Stimulated activated CD8-positive, alpha-beta memory T cell treated with anti-CD3 and anti-CD28 coated beads, Interleukin-15, amount 100 ng/mL, for 1 hour (primary cell): Measurements from ENCODE around the gene LILRB2.
"Not testable (repeated sequence)": the region's sequence is repeated elsewhere in the genome, so short reads cannot be mapped to it uniquely, and the experiment has no call there.

Experiments
- DNase-seq: peaks from one replicate; pipeline ENCODE4 v3.0.0-alpha.2; 2020; ENCODE audit warnings: low read depth

Gene LILRB2

DNA sequence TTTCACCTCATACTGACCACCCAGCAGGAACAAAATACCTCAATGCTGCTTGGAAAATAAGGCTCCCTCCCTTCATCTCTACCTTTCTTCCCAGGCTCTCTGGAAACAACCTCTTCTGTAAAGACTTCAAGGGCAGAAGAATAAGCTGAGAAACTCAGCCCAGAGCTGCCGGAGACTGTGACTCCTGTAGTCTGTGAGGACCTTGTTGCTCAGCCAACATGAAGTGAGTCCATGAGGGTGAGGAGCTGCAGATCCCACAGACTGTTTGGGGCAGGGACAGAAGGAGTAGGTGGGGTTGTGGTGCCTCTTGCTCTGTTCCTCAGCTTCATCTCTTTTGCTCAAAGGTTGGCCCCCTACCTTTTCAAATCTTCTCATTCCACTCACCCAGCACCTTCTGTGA, 24.2 kb upstream of the LILRB2 start:
- DNase-seq: no peak

DNA sequence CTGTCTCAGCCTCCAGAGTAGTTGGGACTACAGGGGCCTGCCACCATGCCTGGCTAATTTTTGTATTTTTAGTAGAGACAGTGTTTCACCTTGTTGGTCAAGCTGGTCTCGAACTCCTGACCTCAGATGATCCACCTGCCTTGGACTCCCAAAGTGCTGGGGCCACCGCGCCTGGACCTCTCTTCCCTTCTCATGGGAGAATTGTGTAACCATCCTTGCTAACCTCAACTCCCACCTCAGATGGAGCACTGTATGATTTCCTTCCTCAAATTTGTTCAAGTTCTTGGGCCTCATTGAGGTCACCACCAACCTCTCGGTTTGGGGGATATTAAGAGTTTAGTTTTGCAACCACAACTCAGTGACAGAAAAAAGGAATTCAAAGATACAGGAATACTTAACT, 21.3 kb upstream of the LILRB2 start:
- no peak for DNase-seq

DNA sequence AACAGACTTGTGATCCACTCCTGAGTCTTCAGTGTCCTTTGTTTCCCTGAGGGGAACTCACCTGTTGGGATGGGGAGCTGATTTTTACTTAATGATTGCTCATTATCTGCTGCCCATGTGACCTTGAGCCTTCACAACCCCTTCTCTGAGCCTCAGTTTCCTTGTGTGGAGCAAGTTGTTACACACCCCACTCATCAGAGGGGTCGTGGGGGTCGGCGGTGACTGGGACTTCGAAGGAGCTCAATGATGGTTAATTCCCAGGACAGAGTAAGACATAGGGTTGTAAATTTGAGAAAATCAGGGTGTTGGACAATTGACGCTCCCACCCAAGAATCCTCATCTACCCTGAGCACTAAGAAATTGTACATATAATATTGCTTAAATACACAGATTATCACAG, 18.6 kb upstream of the LILRB2 start:
- DNase-seq: no peak

DNA sequence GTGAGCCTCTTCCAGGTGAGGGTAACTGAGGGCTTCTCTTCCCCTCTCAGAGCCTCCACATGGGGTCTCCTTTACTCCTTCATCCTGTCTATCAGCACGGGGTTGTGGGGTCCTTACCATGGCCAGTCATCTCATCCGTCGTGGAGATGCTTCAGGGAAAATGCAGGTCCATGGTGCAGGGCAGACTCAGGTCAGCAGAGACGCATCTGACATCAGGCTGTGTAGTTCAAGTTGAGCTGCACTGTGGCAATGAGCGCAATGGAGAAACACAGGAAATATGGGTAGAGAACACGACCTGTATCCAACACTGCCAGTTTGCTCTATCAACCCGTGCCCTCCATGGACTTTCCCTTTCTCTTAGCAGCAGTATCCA, 18.2 kb upstream of the LILRB2 start:
- no peak for DNase-seq

DNA sequence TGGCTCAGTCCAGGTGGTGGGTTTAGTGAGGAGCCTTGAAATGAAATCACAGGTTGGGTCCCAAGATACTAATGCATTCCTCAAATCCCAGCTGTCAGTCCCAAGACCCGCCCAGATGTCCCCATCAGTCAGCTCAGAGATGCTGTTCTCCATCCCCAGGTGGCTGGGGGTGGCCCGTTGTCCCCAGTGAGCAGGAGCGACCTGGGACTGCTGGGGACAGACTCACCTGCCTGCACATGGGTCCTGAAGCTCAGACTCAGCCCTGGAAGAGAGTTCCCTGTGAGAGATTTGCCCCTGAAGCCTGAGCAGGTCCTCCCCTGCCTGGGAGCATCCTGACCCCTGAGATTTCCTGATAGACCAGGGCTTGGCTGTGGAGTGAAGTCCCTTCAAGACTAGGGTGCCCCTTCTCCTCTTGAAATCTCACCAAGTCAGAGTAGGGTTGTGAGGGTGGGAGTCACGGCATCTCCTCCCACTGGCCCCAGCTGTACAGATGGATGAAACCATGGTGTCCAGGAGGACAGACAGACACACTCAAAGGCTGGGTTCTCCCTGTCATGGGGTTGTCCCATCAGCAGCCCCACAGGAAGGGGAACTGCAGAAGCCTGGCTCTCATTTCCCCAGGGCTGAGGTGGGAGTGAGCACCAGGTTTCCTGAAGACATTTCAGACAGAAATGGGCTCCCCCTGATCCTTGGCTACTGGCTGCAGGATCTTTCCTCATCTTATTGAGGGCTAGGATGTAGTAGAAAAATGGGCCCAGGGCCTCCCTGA, 17.6 kb upstream of the LILRB2 start:
- DNase-seq: no peak

DNA sequence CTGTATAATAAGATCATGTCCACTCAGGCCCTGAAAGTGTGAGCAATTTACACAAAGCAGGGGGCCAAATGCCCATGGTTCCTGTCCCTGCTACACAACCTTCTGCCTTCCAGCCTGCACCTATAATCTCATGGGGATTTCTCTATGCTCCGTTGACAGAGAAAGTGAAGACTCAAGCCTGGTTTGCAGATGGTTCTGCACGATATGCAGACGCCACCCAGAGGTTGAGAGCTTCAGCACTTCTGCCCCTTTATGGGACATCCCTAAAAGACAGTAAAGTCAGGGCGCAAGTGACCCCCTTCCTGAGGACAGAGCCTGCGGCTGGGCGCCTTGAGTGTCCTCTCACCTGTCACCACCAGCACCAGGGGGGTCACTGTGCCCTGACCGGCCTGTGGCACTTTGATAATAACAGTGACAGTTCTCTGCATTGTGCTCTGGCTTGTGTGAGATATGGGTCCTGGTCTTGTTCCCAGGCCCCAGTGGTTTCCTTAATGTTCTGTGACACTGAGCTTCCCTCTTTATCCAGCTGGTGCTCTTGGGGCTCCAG, 16.9 kb upstream of the LILRB2 start:
- no peak for DNase-seq

DNA sequence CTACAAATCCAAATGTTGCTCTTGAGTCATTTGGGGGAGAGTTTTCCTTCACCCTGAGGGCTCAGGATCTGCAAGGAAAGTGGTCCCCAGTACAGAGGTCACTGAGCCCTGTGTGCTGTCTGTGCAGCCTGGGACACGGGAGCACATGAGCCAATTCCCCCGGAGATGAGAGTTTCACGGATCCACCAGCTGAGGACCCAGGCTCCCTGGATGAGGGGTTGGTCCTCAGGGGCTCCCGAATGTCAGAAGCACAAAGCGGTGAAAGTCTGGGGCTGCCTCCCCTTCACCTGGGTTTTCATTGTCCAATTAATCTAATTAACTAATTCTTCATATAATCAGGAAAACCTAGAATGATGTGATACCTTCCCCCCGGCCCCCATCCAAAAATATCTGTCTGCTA, 13.6 kb upstream of the LILRB2 start:
- no peak for DNase-seq

DNA sequence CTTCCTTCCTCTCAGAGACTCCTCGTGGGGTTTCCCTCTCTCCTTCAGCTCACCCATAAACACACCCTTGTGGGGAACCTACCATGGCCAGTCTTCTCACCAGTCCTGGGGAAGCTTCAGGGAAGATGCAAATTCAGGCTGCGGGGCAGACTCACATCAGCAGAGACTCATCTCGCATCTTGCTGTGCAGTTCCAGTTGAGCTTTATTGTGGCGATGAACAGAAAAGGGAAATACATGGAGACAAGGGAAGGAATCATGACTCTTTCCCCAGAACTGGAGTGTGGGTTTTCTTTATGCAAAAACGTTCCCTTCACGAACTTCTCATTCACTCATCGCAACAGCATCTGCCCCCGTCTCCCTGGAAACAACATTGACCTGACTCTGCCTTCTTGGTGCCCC, 8.2 kb upstream of the LILRB2 start:
- DNase-seq: not testable (repeated sequence)

DNA sequence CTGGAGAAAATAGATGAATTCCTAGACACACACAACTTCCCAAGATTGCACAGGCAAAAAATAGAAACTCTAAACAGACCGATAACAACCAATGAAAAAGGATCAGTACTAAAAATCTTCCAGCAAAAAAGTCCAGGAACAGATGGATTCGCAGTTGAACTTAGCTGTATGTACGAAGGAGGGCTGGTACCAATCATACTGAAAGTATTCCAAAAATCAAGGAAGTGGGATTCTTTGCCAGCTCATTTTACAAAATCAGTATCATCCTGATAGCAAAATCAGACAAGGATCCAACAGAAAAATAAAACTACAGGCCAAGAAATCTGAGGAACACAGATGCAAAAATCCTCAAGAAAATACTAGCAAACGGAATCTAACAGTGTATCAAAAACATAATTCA, 6.5 kb upstream of the LILRB2 start:
- DNase-seq: no peak

DNA sequence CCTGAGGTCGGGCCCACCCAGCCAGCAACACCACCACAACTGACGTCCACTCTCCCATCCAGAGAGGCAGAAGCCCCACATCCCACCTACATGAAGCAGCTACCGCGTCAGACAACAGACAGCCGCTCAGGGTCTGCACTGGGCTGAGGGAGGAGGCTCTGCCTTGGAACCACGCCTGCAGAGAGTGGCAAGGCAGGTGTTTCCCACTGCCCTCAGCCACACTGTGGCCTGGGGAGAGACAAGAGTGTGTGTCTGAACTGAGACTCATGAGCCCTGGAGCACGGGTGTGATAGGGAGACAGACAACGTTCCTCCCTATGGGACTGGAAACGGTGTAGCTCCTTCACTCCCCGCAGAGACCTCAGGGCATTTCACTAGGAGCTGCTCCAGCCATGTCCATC, 5.4 kb upstream of the LILRB2 start:
- DNase-seq: not testable (repeated sequence)

DNA sequence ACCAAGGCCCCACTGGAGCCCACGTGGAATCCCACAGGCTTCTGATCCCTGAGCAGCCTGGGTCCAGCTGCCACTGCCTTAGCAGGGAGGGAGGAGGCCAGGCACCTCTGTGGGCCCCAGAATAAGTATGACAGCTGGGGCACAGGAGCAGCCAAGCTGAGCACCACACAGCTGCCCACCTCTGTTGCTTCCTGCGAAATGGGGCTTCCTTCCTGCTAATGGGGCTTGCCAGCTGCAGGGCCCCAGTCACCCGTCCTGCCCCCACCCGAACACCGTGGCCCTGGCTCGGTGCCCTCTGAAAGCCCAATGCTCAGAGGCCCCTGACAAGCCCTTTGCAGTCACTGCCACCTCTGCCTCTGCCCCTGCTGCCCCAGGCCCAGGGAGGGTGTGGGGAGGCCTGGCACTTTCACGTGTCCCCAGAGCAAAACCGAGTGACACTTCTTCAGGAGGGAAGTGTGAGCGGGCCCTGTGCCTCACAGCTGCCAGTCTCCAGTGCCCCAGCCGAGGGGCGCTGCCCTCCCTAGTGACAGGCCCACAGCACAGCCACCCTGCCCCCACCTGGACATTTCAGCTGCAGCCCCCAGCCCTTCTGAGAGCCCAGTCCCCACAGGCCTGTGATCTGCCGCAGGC, 4.6 kb upstream of the LILRB2 start:
- not testable (repeated sequence) for DNase-seq

DNA sequence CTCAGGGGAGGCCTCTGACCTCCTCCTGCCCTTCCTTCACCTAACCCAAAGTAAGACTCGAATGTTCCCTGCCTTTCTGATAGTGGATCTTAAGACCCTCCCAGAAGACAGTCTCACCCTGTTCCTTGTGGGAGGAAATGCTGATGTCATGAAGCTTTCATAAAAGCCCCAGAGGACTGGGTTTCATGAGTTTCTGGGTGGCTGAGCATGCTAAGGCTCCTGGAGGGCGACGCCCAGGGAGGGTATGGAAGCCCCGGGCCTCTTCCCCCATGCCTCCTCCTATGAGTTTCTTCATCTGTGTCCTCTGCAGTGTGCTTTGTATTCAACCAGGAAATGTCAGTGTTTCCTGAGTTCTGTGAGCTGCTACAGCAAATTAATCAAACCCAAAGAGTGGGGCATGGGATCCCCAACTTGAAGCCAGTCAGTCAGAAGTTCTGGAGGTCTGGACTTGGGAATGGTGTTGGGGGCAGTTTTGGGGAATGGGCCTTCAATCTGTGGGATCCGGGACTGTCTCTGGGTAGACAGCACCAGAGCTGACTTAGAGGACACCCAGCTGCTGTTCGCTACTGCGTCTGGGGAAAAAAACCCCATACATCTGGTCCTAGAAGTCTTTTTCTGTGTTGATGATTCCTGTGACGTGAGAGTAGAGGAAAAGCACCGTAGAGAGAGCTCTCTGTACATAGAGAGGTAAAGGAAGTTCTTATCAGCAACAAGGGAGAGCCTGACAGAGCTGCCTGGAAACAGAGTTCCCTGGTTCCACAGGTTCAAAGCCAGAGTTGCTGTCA, 2.0 kb upstream of the LILRB2 start:
- no peak for DNase-seq

DNA sequence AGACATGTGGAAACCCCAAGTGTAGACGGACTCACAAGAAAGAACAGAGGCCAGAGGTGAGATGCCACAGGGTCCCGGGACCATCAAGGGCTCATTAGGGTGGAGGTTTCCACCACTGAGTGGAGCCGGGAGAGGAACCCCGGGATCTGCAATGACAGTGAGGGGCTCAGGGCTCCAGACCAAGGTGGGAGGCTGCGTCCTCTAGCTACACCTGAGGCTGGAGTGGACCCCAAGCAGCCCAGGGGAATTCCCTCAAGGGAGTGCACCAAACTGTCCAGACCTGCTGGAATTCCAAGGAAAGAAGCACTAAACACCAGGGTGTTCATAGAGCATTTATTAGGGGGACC, 792 bp upstream of the LILRB2 start:
- DNase-seq: not testable (repeated sequence)

DNA sequence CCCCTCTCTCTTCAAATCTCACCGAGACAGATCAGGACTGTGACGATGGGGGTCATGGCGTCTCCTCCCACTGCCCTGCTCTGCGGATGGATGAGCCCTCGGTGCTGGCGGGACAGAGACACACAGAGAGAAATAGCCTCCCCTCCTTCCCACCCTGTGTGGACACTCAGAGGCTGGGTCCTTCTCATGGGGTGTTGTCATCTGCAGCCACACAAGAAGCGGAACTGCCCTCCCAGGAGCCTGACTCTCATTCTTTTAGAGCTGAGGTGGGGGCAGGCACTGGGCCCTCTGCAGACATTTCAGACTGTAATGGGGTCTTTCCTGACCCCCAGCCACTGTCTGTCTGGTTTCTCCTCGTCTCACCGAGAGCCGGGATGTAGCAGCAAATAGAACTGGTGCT, 469 bp downstream of the LILRB2 start:
- DNase-seq: not testable (repeated sequence)

DNA sequence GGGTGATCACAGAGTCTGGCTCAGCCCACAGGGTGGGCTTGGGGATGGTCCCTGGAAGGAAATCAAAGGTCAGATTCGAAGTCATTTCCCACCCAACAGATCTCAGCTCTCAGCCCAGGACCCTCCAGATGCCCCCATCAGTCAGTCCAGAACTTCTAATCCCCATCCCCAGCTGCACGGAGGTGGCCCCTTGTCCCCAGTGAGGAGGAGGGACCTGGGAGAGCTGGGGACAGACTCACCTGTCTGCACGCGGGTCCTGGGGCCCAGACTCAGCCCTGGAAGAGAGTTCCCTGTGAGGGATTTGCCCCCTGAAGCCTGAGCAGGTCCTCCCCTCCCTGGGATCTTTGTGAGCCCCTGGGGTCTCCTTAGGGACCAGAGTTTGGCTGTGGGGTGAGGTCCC, 885 bp downstream of the LILRB2 start:
- not testable (repeated sequence) for DNase-seq

DNA sequence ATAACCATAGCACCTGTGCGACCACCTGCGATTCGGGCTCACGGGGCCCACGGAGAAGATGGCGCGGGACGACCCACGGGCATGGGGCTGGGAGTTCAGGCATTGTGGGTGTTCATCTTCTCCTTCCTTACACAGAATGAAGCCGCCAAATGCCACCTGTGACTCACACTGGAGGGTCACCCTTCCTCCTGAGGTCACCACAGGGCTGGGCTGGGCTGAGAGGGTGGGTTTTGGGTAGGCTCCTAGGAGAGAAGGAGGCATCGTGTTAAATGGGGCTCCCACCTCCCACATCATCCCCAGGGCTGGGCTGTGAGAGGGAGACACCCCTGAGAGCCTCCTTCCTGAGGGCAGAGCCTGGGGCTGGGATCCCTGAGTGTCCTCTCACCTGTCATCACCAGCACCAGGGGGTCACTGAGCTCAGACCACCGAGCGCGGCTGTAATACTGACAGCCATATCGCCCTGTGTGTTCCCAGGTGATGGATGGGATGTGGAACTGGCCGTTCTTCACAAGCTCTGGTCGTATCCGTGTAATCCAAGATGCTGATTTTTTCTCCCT, 1.4 kb downstream of the LILRB2 start:
- DNase-seq: no peak

DNA sequence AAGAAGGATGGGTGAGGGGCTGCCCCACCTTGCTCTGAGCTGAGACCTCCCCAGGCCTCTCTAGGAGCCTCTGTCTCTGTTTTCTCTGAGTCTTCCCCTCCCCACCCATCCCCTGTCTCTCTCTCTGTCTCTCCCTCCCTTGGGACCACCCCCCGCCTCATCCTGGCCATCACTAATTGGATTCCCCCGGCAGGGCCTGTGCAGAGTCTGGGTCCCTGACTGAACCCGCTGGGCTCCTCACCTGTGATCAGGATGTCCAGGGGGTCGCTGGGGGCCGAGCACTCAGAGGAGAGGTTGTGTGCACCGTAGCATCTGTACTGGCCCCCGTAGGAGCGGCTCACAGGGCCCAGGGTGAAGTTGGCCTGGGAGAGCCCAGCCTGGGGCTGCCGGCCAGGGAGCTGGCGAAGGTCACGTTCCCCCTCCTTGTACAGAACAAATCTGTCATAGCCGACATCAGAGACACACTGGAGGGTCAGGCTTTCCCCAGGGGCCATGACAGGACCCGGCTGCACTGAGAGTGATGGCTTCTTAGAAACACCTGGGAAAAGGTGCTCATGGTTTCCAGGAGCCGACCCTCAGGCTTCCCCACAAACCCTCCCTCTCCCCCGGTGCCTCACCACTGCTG, 2.2 kb downstream of the LILRB2 start:
- DNase-seq: not testable (repeated sequence)

DNA sequence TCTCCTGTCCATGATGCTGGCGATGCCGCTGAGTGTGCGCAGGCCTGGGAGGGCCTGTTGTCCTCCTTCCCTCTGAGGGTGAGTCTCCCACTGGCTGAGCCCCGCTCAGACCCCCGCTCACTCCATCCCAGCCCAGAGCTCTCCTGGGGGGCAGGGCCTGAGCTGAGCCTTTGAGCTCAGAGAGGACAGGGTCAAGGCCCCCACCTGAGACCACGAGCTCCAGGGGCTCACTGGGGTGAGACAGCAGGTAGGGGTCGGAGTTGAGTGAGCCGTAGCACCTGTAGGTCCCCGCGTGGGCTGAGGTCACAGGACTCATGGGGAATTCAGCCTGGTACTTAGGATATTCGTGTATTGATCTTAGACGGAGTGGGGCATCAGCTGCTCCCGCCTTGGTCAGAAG, 2.9 kb downstream of the LILRB2 start:
- DNase-seq: not testable (repeated sequence)

DNA sequence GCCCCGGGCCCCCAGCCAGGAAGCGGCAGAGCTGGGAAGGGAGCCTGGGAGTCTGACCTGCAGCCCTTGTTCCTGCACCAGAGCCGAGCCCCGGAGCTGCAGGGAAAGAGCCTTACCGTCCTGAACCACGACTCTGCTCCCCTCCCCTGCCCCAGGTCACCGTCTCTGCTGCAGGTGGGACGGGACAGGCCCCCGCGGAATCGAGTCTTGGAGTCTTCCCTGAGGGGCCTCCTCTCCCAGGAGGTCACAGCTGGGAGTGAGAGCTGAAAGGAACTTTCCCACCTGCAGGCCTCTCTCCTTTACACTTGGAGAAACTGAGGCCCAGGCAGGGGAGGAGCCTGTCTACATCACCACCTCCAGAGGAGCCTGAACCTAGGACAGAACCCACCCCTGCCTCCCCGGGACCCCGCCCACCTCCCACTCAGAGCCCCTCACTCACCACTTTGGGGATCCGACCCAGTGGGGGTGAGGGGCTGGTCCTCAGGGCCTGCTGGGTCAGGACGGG, 3.7 kb downstream of the LILRB2 start:
- DNase-seq: not testable (repeated sequence)

DNA sequence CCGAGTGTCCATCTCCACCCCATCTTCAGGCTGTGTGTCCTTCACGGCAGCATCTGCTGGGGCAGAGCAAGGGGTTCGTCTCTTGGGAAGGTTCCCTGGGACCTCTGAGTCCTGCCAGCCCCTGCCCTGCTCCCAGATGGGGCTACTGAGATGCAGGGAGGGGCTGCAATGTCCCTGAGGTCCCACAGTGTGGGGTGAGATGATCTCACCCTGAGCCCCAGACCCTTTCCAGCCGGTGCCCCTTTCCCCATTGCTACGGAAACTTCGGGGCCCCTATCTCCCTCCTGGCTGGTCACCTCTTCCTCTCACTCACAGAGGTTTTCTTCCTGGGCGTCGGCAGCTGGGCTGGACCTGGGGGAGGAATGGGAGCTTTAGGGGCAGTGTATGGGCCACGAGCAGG, 5.0 kb downstream of the LILRB2 start:
- DNase-seq: no peak

DNA sequence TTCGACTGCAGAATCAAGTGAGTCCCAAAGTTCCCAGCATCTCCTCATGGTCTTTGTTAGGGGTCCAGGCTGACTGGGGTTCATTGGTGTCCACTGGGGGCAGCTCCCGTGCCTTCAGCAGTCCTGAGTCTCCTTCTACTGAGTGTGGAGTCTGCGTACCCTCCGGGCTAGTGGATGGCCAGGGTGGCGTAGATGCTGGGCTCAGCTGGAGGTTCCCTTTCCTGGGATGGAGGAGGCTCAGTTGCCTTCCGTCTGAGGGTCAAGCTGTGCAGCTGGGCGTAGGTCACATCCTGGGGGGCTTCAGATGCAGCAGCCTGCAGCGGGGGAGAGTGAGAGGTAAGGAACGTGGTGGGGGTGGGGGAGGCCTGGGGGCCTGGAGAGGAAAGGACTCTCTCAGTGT, 6.4 kb downstream of the LILRB2 start:
- DNase-seq: not testable (repeated sequence)

DNA sequence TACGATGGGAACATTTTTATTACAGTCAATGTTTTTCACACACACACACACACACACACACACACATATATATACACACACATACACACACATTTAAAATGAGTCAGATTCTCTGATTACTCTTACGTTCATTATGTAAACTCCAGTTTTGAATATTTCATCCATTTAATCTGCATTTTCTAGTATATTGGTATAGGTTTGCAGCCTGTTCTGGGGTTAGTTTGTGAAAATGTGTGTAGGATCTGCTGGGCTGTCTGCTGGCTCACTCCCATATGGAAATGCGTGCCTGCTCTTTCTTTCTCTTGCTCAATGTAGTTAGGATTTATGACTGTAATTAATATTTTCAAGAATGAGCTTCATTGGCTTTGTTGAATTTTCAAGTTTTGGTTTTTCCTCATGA, 7.1 kb downstream of the LILRB2 start:
- no peak for DNase-seq
